ENCODE data around the gene DOCK3. TPM values are rescaled to one million over a fixed set of nuclear protein-coding genes. Genes with fewer than 3 reads are reported as not detected.
"Not testable (repeated sequence)": the region's sequence is repeated elsewhere in the genome, so short reads cannot be mapped to it uniquely, and the experiment has no call there.

The DOCK3 gene
- total RNA-seq, 1 experiment from 2014 or later = 5.6 TPM

GRCh38 chr3:50890688-50891344 lies 216.1 kb downstream of the DOCK3 start:
- H3K4me1 Mint-ChIP-seq = peaks cover 45% of the 10 kb centered on the region
- peak overlapping the region; percentile 33 for H3K4me3 Mint-ChIP-seq
- ChIA-PET POLR2A (no interaction called here), CTCF (interaction anchor here (0.7 to 1.4 kb wide), 4 partner anchors 210 to 420 kb away, joined by 3 to 6 read pairs (median 3); no protein-coding TSS in a partner anchor)
- TF ChIP-seq, protein P1, sequence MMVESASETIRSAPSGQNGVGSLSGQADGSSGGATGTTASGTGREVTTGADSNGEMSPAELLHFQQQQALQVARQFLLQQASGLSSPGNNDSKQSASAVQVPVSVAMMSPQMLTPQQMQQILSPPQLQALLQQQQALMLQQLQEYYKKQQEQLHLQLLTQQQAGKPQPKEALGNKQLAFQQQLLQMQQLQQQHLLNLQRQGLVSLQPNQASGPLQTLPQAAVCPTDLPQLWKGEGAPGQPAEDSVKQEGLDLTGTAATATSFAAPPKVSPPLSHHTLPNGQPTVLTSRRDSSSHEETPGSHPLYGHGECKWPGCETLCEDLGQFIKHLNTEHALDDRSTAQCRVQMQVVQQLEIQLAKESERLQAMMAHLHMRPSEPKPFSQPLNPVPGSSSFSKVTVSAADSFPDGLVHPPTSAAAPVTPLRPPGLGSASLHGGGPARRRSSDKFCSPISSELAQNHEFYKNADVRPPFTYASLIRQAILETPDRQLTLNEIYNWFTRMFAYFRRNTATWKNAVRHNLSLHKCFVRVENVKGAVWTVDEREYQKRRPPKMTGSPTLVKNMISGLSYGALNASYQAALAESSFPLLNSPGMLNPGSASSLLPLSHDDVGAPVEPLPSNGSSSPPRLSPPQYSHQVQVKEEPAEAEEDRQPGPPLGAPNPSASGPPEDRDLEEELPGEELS (CRISPR knock-in tag; IDR thresholded peaks at IDR 0.05) = peak; percentile 97; the same call in 1 of the 2 replicates
- peak; percentile 56 for TF ChIP-seq SP1 (CRISPR knock-in tag; conservative IDR thresholded peaks at IDR 0.05)
- no peak for TF ChIP-seq ZNF416 (CRISPR knock-in tag; IDR thresholded peaks at IDR 0.05)
- no peak for TF ChIP-seq TEAD4 (CRISPR knock-in tag; IDR thresholded peaks at IDR 0.05)
- 0 out of 2 replicates have a peak, but pooled peaks have one; percentile 18 for TF ChIP-seq FOXK1 (CRISPR knock-in tag; IDR thresholded peaks at IDR 0.05)
- TF ChIP-seq ZNF263 (CRISPR knock-in tag; IDR thresholded peaks at IDR 0.05; ENCODE audit: low read depth) = no peak
- TF ChIP-seq, protein P2, sequence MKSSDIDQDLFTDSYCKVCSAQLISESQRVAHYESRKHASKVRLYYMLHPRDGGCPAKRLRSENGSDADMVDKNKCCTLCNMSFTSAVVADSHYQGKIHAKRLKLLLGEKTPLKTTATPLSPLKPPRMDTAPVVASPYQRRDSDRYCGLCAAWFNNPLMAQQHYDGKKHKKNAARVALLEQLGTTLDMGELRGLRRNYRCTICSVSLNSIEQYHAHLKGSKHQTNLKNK (CRISPR knock-in tag; IDR thresholded peaks at IDR 0.05) = no peak
- TF ChIP-seq KAT7 (CRISPR knock-in tag; IDR thresholded peaks at IDR 0.05; ENCODE audit: borderline replicate concordance) = no peak
- TF ChIP-seq, protein P3, sequence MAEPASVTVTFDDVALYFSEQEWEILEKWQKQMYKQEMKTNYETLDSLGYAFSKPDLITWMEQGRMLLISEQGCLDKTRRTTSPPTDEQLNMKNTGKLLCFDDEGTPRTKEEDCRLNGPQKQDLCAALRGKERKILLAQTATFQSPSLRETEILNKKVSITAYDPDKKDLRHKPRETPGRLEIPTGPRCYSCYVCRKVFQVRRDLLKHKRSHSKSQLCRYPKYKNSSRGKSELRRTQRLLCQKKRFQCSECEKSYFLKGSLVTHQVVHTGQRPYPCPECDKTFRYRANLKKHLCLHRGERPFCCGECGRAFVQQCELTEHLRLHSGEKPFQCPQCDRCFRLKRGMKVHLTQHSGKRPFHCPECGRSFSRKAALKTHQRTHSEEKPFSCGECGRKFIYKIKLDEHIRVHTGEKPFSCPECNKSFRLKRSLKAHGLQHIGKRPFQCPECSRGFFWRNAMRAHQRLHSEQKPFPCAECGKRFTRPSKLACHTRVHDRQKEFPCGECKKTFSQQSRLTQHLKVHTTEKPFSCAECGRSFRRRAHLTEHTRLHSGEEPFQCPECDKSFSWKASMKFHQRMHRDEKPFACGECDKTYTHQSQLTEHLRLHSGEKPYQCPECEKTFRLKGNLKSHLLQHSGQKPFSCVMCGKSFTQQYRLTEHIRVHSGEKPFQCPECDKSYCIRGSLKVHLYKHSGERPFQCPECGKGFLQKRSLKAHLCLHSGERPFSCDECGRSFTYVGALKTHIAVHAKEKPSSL (CRISPR knock-in tag; conservative IDR thresholded peaks at IDR 0.05) = 0 out of 2 replicates have a peak, but pooled peaks have one; percentile 45
- TF ChIP-seq TCF7 (CRISPR knock-in tag; IDR thresholded peaks at IDR 0.05; ENCODE audit: low read depth) = no peak
- TF ChIP-seq NR3C1 (CRISPR knock-in tag; conservative IDR thresholded peaks at IDR 0.05; ENCODE audit: low read depth) = no peak
- H3K27ac Mint-ChIP-seq = peak overlapping the region; percentile 67
- H3K9me3 Mint-ChIP-seq = peaks cover 10% of the 10 kb centered on the region
- no peak for DNase-seq (ENCODE audit: low spot score)
- ATAC-seq = peak; percentile 91
- H3K27me3 Mint-ChIP-seq (ENCODE audit: low read depth) = peaks cover 23% of the 10 kb centered on the region
- H3K36me3 Mint-ChIP-seq = peaks cover 3% of the 10 kb centered on the region; the same call in 1 of the 2 replicates

DNA sequence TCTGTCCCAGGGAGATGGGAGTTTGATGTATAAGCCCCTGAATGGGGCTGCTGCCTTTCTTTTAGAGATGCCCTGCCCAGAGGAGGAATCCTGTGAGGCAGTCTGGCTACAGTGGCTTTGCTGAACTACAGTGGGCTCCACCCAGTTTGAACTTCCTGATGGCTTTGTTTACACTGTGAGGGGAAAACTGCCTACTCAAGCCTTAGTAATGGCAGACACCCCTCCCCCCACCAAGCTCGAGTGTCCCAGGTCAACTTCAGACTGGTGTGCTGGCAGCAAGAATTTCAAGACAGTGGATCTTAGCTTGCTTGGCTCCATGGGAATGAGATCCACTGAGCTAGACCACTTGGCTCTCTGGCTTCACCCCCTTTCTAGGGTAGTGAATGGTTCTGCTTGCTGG lies 226.4 kb downstream of the DOCK3 start:
- DNase-seq (ENCODE audit: low spot score); POLR2A ChIA-PET; H3K9me3 Mint-ChIP-seq; H3K27me3 Mint-ChIP-seq (ENCODE audit: low read depth); H3K4me3 Mint-ChIP-seq; H3K36me3 Mint-ChIP-seq; H3K27ac Mint-ChIP-seq: not testable (repeated sequence)
- ATAC-seq = peak; percentile 76
- CTCF ChIA-PET = interaction anchor here (0.7 to 1.7 kb wide), 3 partner anchors 11 to 199 kb away, joined by 3 read pairs; no protein-coding TSS in a partner anchor
- peaks cover 31% of the 10 kb centered on the region for H3K4me1 Mint-ChIP-seq

- ChIA-PET CTCF (interaction anchor here (0.6 to 1.6 kb wide), 3 partner anchors 12 to 655 kb away, joined by 3 to 6 read pairs (median 3); no protein-coding TSS in a partner anchor), POLR2A (no interaction called here)
- Mint-ChIP-seq H3K27ac (no peak overlapping the region), H3K9me3 (peaks cover 9% of the 10 kb centered on the region), H3K27me3 (ENCODE audit: low read depth) (peaks cover 3% of the 10 kb centered on the region; the same call in 1 of the 2 replicates), H3K4me1 (peaks cover 11% of the 10 kb centered on the region), H3K4me3 (no peak overlapping the region), H3K36me3 (no peaks in the 10 kb centered on the region)
- DNase-seq (ENCODE audit: low spot score) = no peak
- TF ChIP-seq, protein P4, sequence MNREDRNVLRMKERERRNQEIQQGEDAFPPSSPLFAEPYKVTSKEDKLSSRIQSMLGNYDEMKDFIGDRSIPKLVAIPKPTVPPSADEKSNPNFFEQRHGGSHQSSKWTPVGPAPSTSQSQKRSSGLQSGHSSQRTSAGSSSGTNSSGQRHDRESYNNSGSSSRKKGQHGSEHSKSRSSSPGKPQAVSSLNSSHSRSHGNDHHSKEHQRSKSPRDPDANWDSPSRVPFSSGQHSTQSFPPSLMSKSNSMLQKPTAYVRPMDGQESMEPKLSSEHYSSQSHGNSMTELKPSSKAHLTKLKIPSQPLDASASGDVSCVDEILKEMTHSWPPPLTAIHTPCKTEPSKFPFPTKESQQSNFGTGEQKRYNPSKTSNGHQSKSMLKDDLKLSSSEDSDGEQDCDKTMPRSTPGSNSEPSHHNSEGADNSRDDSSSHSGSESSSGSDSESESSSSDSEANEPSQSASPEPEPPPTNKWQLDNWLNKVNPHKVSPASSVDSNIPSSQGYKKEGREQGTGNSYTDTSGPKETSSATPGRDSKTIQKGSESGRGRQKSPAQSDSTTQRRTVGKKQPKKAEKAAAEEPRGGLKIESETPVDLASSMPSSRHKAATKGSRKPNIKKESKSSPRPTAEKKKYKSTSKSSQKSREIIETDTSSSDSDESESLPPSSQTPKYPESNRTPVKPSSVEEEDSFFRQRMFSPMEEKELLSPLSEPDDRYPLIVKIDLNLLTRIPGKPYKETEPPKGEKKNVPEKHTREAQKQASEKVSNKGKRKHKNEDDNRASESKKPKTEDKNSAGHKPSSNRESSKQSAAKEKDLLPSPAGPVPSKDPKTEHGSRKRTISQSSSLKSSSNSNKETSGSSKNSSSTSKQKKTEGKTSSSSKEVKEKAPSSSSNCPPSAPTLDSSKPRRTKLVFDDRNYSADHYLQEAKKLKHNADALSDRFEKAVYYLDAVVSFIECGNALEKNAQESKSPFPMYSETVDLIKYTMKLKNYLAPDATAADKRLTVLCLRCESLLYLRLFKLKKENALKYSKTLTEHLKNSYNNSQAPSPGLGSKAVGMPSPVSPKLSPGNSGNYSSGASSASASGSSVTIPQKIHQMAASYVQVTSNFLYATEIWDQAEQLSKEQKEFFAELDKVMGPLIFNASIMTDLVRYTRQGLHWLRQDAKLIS (CRISPR knock-in tag; IDR thresholded peaks at IDR 0.05; ENCODE audit: borderline replicate concordance) = no peak
- no peak for TF ChIP-seq ATF1 (CRISPR knock-in tag; IDR thresholded peaks at IDR 0.05)
- ATAC-seq = peak; percentile 69
Measured at GRCh38 chr3:50912746-50913145, 238.0 kb downstream of the DOCK3 start.

Data from WTC11 (cell line).